Measurements from ENCODE around the gene SYNPO2L. TPM values are rescaled to one million over a fixed set of nuclear protein-coding genes. Genes with fewer than 3 reads are reported as not detected.
A peak's percentile ranks its signal among the peaks of the same experiment; 100 is the strongest.

Gene SYNPO2L
- total and polyA plus RNA-seq, 9 of the 15 experiments (the other 6 are each of a cell fraction or from before 2014, with no cell fraction given): 0.03 to 0.07 TPM; not detected in 7

- TF ChIP-seq MXD1 (CRISPR knock-in tag; IDR thresholded peaks at IDR 0.05; ENCODE audit: borderline replicate concordance, poor library complexity, severe bottlenecking): no peak
- no peak; the same call in 1 of the 2 replicates for TF ChIP-seq HEY1 (CRISPR knock-in tag; IDR thresholded peaks at IDR 0.05; ENCODE audit: borderline replicate concordance)
- peak in 1 of 2 experiments; percentile 71; a peak in 1 of 4 replicates for TF ChIP-seq ZMIZ1 (IDR thresholded peaks at IDR 0.05; ENCODE audit: low read depth in 2 of 2, low read length in 2 of 2)
- TF ChIP-seq GTF2E2 (tag; IDR thresholded peaks at IDR 0.05): peak; percentile 88
- 0 out of 2 replicates have a peak, but pooled peaks have one; percentile 52 for TF ChIP-seq E2F4 (CRISPR knock-in tag; IDR thresholded peaks at IDR 0.05; ENCODE audit: low read depth)
- peak; percentile 95 for TF ChIP-seq SIN3B (IDR thresholded peaks at IDR 0.05; ENCODE audit: low read depth)
- TF ChIP-seq ZBTB12 (CRISPR knock-in tag; IDR thresholded peaks at IDR 0.05): no peak
- TF ChIP-seq GABPB1 (CRISPR knock-in tag; IDR thresholded peaks at IDR 0.05): no peak; the same call in 1 of the 2 replicates
- TF ChIP-seq FOS (IDR thresholded peaks at IDR 0.05; ENCODE audit: extremely low read depth, insufficient read length): no peak
- TF ChIP-seq ADNP (tag; IDR thresholded peaks at IDR 0.05): no peak
- TF ChIP-seq NCOA4 (IDR thresholded peaks at IDR 0.05; ENCODE audit: partially characterized antibody): no peak
- 0 out of 2 replicates have a peak, but pooled peaks have one; percentile 31 for TF ChIP-seq HBP1 (CRISPR knock-in tag; IDR thresholded peaks at IDR 0.05)
- no peak for TF ChIP-seq ETS1 (conservative IDR thresholded peaks at IDR 0.05; ENCODE audit: control insufficient read depth, low read depth, low read length)
- peak; percentile 68 to 72 for TF ChIP-seq MAZ (CRISPR knock-in tag; conservative IDR thresholded peaks at IDR 0.05 in 1 of 2, IDR thresholded peaks at IDR 0.05 in 1 of 2)
Observed at GRCh38 chr10:73625884-73626752, 29.7 kb downstream of the SYNPO2L start (continued).
